G401 (cell line): ENCODE data around the gene FPR2. TPM values are rescaled to one million over a fixed set of nuclear protein-coding genes. Genes with fewer than 3 reads are reported as not detected.
"Not testable (repeated sequence)": the region's sequence is repeated elsewhere in the genome, so short reads cannot be mapped to it uniquely, and the experiment has no call there.

Source experiments
- DNase-seq: peaks from one replicate; pipeline ENCODE4 v3.0.0-alpha.2; 2015; ENCODE audit warnings: low spot score
- in situ Hi-C: cut with HindIII; loops from 2 replicates; pipeline ENCODE4 v1.10.0; 2016; ENCODE audit warnings: low sequenced_read_pairs, mixed read lengths
- total RNA-seq: library from RNA; depleted of rRNA; stranded (reverse); fragments of >200 nt; shearing (Covaris generic); gene quantifications from 2 replicates; pipeline ENCODE4 v1.2.3, GENCODE V29; 2014

Gene FPR2
- total RNA-seq, 1 experiment from 2014 or later, result not detected

- in situ Hi-C loops, result no loop called here
- DNase-seq, result peak; percentile 7
Observed at GRCh38 chr19:51799034-51799773, 38.2 kb downstream of the FPR2 start.

GRCh38 chr19:51799774-51800472 is 38.9 kb downstream of the FPR2 start:
- in situ Hi-C loops, result no loop called here
- no peak for DNase-seq

- in situ Hi-C loops, result no loop called here
- no peak for DNase-seq
Observed at GRCh38 chr19:51800473-51801244, 39.7 kb downstream of the FPR2 start.

GRCh38 chr19:51802775-51803174 is 41.8 kb downstream of the FPR2 start:
- no peak for DNase-seq
- in situ Hi-C loops, result no loop called here

GRCh38 chr19:51803519-51803918 is 42.5 kb downstream of the FPR2 start:
- in situ Hi-C loops, result no loop called here

GRCh38 chr19:51803967-51804366 is 43.0 kb downstream of the FPR2 start:
- in situ Hi-C loops, result no loop called here
- DNase-seq, result no peak

More at GRCh38 chr19:51803519-51803918, 42.5 kb downstream of the FPR2 start:
- DNase-seq, result no peak

GRCh38 chr19:51804789-51805188 is 43.8 kb downstream of the FPR2 start:
- DNase-seq, in situ Hi-C loops: not testable (repeated sequence)

DNA sequence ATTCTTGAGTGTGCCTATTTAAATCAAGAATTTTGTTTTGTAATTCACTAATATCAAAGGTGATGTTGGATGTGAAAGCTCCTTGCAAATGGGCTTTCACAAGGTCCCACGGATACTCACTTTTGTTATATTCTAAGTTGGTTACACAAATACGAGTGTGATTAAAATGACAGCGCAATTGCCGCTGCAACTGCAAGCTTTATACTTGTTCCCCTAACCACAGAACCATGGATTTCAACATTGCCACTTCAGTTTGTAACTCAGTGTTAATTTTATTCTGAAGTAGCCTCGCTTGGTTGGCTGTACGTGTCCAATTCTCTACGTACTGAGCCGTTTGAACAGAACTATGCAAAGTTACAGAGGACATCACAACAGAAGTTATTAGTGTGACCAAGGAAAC is 44.4 kb downstream of the FPR2 start:
- in situ Hi-C loops, result not testable (repeated sequence)

GRCh38 chr19:51806571-51806970 is 45.6 kb downstream of the FPR2 start:
- DNase-seq, in situ Hi-C loops: not testable (repeated sequence)

More for the DNA sequence above, 44.4 kb downstream of the FPR2 start:
- not testable (repeated sequence) for DNase-seq

DNA sequence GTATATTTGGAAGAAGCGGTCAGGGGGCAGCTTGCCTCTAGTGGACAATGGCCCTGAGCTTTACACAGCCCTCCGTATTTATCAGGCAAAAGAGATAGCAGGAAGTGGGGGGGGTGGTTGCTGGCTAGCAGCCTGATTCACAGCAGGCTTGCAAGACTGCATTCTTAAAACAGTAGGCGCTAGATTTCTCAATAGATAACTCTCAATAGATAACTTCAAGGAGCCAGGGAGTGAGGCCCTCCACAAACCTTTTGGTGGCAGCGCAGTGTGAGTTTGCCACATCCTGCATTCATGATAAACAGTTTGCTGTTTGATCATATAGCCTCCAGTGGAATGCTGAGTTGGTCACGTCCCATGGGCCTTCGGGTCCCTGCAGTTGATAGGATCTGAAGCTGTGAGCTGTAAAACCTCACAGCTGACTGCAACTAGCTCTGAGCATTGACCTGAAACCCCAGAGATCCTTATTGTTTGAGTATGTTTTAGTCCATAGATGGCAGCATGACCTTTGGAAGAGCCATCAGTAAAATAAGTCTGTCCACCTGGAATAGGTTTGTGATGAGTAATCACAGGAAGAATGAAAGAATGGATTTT is 46.2 kb downstream of the FPR2 start:
- in situ Hi-C loops, result no loop called here
- no peak for DNase-seq

- in situ Hi-C loops, result no loop called here
- no peak for DNase-seq
Observed at GRCh38 chr19:51807925-51808324, 46.9 kb downstream of the FPR2 start.

DNA sequence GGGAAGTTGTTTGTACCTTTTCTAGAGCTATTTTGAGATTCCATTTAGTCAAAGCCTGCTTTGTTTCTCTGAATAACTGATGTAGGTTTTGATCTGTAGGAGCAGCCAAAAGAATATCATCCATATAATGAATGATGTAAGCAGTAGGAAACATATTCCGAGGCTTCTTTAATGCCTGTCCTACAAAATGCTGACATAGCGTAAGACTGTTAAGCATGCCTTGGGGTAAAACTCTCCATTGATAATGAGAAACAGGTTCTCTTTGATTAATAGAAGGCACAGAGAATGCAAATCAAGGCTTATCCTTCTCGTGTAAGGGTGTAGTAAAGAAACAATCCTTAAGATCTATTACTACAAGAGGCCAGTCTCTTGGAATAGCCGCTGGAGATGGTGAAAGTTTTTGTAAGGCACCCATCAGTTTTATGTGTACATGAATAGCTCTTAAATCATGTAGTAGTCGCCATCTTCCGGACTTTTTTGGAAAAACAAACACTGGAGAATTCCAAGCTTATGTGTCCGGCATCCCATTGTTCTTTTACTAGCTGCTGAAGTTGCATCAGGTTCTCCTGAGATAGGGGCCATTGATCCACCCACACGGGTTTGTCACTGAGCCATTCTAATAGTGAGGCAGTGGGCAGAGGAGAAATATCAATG is 47.5 kb downstream of the FPR2 start:
- no peak for DNase-seq
- in situ Hi-C loops, result no loop called here

GRCh38 chr19:51809787-51810186 is 48.8 kb downstream of the FPR2 start:
- in situ Hi-C loops, result no loop called here

DNA sequence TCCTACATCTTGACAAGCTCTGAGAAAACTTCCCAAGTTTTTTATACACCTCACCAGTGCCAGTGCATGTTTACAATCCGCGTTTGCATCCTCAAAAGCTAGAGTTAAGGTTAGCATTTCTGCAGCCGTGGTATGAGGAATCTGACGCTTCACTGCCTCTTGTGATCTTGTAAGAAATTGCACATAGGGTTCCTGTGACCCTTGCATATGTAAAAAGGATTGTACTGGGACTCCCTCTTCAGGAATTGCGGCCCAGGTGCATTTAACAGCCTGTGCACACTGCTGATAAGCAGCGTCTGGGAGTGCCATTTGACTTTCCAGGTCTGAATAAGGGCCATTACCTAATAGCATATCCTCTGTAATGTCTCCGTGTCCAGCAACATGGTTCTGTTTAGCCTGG is 49.2 kb downstream of the FPR2 start:
- DNase-seq, result no peak
- in situ Hi-C loops, result no loop called here

More at GRCh38 chr19:51809787-51810186, 48.8 kb downstream of the FPR2 start:
- no peak for DNase-seq

DNA sequence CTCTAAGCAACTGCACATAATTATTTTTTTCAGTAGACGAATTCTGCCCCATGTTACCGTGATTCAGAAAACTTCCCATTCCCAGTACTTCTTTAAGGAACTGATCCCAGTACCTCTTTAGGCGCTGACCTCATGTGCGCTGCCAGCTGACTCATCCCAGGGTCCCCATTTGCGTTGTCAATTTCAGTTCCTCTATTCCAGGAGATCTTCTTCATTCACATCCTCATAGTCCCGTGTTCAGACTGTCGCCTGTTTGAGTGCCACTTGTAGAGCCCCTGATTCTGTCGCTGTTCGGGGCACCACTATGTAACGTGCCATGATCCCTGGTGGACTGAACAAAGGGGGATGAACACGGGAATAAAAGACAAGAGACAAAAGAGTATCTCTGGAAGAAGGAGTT is 50.4 kb downstream of the FPR2 start:
- in situ Hi-C loops, result no loop called here
- DNase-seq, result no peak

DNA sequence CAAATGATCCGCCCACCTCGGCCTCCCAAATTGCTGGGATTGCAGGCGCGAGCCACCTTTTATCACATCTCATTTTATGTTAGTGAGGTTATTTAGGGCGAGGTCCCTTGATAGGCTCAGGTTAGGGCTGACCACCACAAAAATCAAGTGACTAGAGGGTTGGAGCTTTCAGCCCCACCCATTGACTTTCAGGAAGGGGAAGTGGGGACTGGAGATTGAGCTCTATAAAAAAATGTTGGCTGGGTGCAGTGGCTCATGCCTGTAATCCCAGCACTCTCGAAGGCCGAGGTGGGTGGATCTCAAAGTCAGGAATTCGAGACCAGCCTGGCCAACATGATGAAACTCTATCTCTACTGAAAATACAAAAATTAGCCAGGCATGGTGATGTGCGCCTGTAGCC is 54.1 kb downstream of the FPR2 start:
- DNase-seq, result no peak
- in situ Hi-C loops, result no loop called here

GRCh38 chr19:51816711-51817110 is 55.7 kb downstream of the FPR2 start:
- DNase-seq, result no peak
- in situ Hi-C loops, result no loop called here

GRCh38 chr19:51820011-51820410 is 59.0 kb downstream of the FPR2 start:
- no peak for DNase-seq
- in situ Hi-C loops, result no loop called here
